C4-2B (cell line): ENCODE measurements around the gene AUH.

Source experiments
- CTCF ChIP-seq: fragments of 450-650 bp; conservative IDR thresholded peaks from 2 replicates; pipeline ENCODE4 v1.5.1; 2017; ENCODE audit warnings: mild to moderate bottlenecking
- ZFX ChIP-seq: fragments of 450-650 bp; IDR thresholded peaks from 2 replicates; pipeline ENCODE4 v1.6.1; 2017

GRCh38 chr9:91187965-91188344 lies 173.8 kb downstream of the AUH start:
- TF ChIP-seq CTCF, result no peak
- TF ChIP-seq ZFX, result no peak
